Common myeloid progenitor, CD34-positive (primary cell): ENCODE measurements around the gene RBM34.

Experiments used
- CTCF ChIA-PET: fragments of 350-600 bp; sonication (Branson Sonifier 250); formaldehyde crosslinking; loops from one replicate; lab custom pipeline; 2021; ENCODE audit warnings: antibody characterized with exemption; lab: Charles Lee
- POLR2A ChIA-PET: fragments of 350-600 bp; sonication (Branson Sonifier 250); formaldehyde crosslinking; loops from one replicate; lab custom pipeline; 2021; ENCODE audit warnings: antibody characterized with exemption; lab: Charles Lee
- DNase-seq, 3 donors: peaks; one replicate each; pipeline versions ENCODE4 v3.0.0 to v3.0.0-alpha.2; 2013
- H3K27ac ChIP-seq, 2 experiments: 1 replicate in 1 of 2; 2 replicates in 1 of 2; pipeline ENCODE4 v1.7.0; 2013; ENCODE audit warnings: inconsistent platforms in 2 of 2, low read length in 2 of 2, mild to moderate bottlenecking in 2 of 2, low read depth in 1 of 2, moderate library complexity in 1 of 2; ENCODE audit not compliant: severe bottlenecking in 2 of 2, insufficient read depth in 1 of 2, poor library complexity in 1 of 2
- H3K27me3 ChIP-seq, 5 experiments: replicated peaks in 2 of 5; 1 replicate in 3 of 5; 2 replicates in 2 of 5; pipeline versions ENCODE4 v1.6.1 to v1.7.0; 2013; ENCODE audit warnings: low read length in 4 of 5, mild to moderate bottlenecking in 2 of 5, moderate library complexity in 2 of 5, inconsistent platforms in 1 of 5; ENCODE audit not compliant: insufficient read depth in 5 of 5, control insufficient read depth in 4 of 5
- H3K36me3 ChIP-seq, 4 experiments: 1 replicate in 2 of 4; 2 replicates in 2 of 4; pipeline versions ENCODE4 v1.6.1 to v1.7.0; 2013; ENCODE audit warnings: low read length in 3 of 4, control low read depth in 1 of 4, mild to moderate bottlenecking in 1 of 4; ENCODE audit not compliant: control insufficient read depth in 4 of 4, insufficient read depth in 4 of 4
- H3K4me1 ChIP-seq, 4 experiments: 1 replicate in 3 of 4; 2 replicates in 1 of 4; pipeline versions ENCODE4 v1.6.1 to v1.7.1; 2013; ENCODE audit warnings: low read length in 3 of 4, mild to moderate bottlenecking in 3 of 4, control low read depth in 1 of 4, inconsistent platforms in 1 of 4, moderate library complexity in 1 of 4; ENCODE audit not compliant: control insufficient read depth in 4 of 4, insufficient read depth in 4 of 4; ENCODE audit errors: control extremely low read depth in 1 of 4
- H3K4me3 ChIP-seq, 7 experiments: 1 replicate in 4 of 7; 2 replicates in 3 of 7; pipeline versions ENCODE4 v1.5.1 to v1.7.0; 2013; ENCODE audit warnings: mild to moderate bottlenecking in 7 of 7, low read length in 6 of 7, moderate library complexity in 6 of 7, inconsistent platforms in 2 of 7, low read depth in 2 of 7, control low read depth in 1 of 7; ENCODE audit not compliant: insufficient read depth in 4 of 7, control insufficient read depth in 1 of 7; ENCODE audit errors: extremely low read depth in 1 of 7
- H3K9me3 ChIP-seq, 5 experiments: 1 replicate in 4 of 5; 2 replicates in 1 of 5; pipeline versions ENCODE4 v1.6.1 to v1.7.1; 2013; ENCODE audit warnings: low read length in 4 of 5, mild to moderate bottlenecking in 2 of 5, inconsistent platforms in 1 of 5, low read depth in 1 of 5, moderate library complexity in 1 of 5; ENCODE audit not compliant: control insufficient read depth in 4 of 5, insufficient read depth in 2 of 5; ENCODE audit errors: control extremely low read depth in 1 of 5
- WGBS: methylation state at CpG from one replicate; pipeline ENCODE4 v1.1.5; 2013; ENCODE audit not compliant: insufficient coverage; 5-methylcytosine and 5-hydroxymethylcytosine counted together

Gene RBM34

GRCh38 chr1:235157150-235157549, 3.9 kb downstream of the RBM34 start:
- Histone ChIP-seq H3K36me3 (peaks cover 12 to 56% (median 38%) of the 10 kb centered on the region in 4 experiments), H3K27me3 (no peaks in the 10 kb centered on the region), H3K4me1 (peaks cover 6 to 18% (median 12%) of the 10 kb centered on the region in 4 experiments), H3K9me3 (no peaks in the 10 kb centered on the region), H3K4me3 (no peak overlapping the region), H3K27ac (no peak overlapping the region)
- DNase-seq, result no peak
- CTCF ChIA-PET, result interaction anchor here (0.6 to 2.8 kb wide), 6 partner anchors 9 to 48 kb away, joined by 3 to 12 read pairs (median 3); no protein-coding TSS in a partner anchor
- POLR2A ChIA-PET, result no interaction called here
- 98% methylated on average over 4 of the region's 4 CpGs for WGBS

GRCh38 chr1:235156740-235157139, 4.3 kb downstream of the RBM34 start:
- Histone ChIP-seq H3K4me1 (peaks cover 6 to 14% (median 10%) of the 10 kb centered on the region in 4 experiments), H3K27me3 (no peaks in the 10 kb centered on the region), H3K27ac (no peak overlapping the region), H3K9me3 (no peaks in the 10 kb centered on the region), H3K4me3 (no peak overlapping the region), H3K36me3 (peaks cover 14 to 60% (median 41%) of the 10 kb centered on the region in 4 experiments)
- WGBS, result 94% methylated on average over 2 of the region's 4 CpGs
- POLR2A ChIA-PET, result interaction anchor here (0.6 kb wide), 1 partner anchor 727 kb away, joined by 4 read pairs; no protein-coding TSS in a partner anchor
- CTCF ChIA-PET, result interaction anchor here (0.7 to 2.8 kb wide), 7 partner anchors 9 to 42 kb away, joined by 3 to 12 read pairs (median 3); no protein-coding TSS in a partner anchor
- DNase-seq, result no peak

GRCh38 chr1:235156265-235156664, 4.8 kb downstream of the RBM34 start:
- ChIA-PET CTCF (interaction anchor here (0.6 to 2.8 kb wide), 8 partner anchors 10 to 51 kb away, joined by 3 to 12 read pairs (median 4); no protein-coding TSS in a partner anchor), POLR2A (interaction anchor here (0.6 kb wide), 1 partner anchor 726 kb away, joined by 4 read pairs; no protein-coding TSS in a partner anchor)
- Histone ChIP-seq H3K27me3 (no peaks in the 10 kb centered on the region), H3K36me3 (peaks cover 18 to 65% (median 45%) of the 10 kb centered on the region in 4 experiments), H3K9me3 (no peaks in the 10 kb centered on the region), H3K27ac (no peak overlapping the region), H3K4me1 (peaks cover 4 to 9% (median 8%) of the 10 kb centered on the region in 4 experiments), H3K4me3 (no peak overlapping the region)
- DNase-seq, result peak in 2 of 3 donors; percentile 7 to 10
- WGBS, result 100% methylated on average over 2 of the region's 3 CpGs

- no peak overlapping the region for H3K4me3 ChIP-seq
- peaks cover 25 to 77% (median 56%) of the 10 kb centered on the region in 4 experiments for H3K36me3 ChIP-seq
- H3K9me3 ChIP-seq, result no peaks in the 10 kb centered on the region
- DNase-seq, result no peak
- POLR2A ChIA-PET, result no interaction called here
- CTCF ChIA-PET, result interaction anchor here (0.6 kb wide), 2 partner anchors 90 to 653 kb away, joined by 3 to 4 read pairs; no protein-coding TSS in a partner anchor
- H3K27ac ChIP-seq, result no peak overlapping the region
- no peaks in the 10 kb centered on the region for H3K27me3 ChIP-seq
- H3K4me1 ChIP-seq, result no peaks in the 10 kb centered on the region
Observed at GRCh38 chr1:235152235-235152634, 8.8 kb downstream of the RBM34 start.

- CTCF ChIA-PET, result interaction anchor here (1.0 to 1.3 kb wide), 2 partner anchors 12 to 30 kb away, joined by 3 read pairs; no protein-coding TSS in a partner anchor
- POLR2A ChIA-PET, result interaction anchor here (0.7 kb wide), 1 partner anchor 8 kb away, joined by 4 read pairs; no protein-coding TSS in a partner anchor
Observed at GRCh38 chr1:235151033-235151432, 10.0 kb downstream of the RBM34 start.

GRCh38 chr1:235149824-235150223, 11.2 kb downstream of the RBM34 start:
- Histone ChIP-seq H3K9me3 (no peaks in the 10 kb centered on the region), H3K4me1 (no peaks in the 10 kb centered on the region), H3K4me3 (no peak overlapping the region), H3K27me3 (no peaks in the 10 kb centered on the region), H3K27ac (no peak overlapping the region), H3K36me3 (peaks cover 28 to 85% (median 58%) of the 10 kb centered on the region in 4 experiments)
- POLR2A ChIA-PET, result no interaction called here
- 98% methylated on average over 6 of the region's 9 CpGs for WGBS
- CTCF ChIA-PET, result interaction anchor here (1.0 to 1.3 kb wide), 2 partner anchors 10 to 31 kb away, joined by 3 read pairs; no protein-coding TSS in a partner anchor
- no peak for DNase-seq

More at GRCh38 chr1:235151033-235151432, 10.0 kb downstream of the RBM34 start:
- no peaks in the 10 kb centered on the region for H3K27me3 ChIP-seq
- 100% methylated on average over 2 of the region's 2 CpGs for WGBS
- H3K36me3 ChIP-seq, result peaks cover 28 to 77% (median 53%) of the 10 kb centered on the region in 4 experiments
- no peaks in the 10 kb centered on the region for H3K4me1 ChIP-seq
- H3K4me3 ChIP-seq, result no peak overlapping the region
- H3K27ac ChIP-seq, result no peak overlapping the region
- no peak for DNase-seq
- H3K9me3 ChIP-seq, result no peaks in the 10 kb centered on the region

GRCh38 chr1:235147269-235147668, 13.8 kb downstream of the RBM34 start:
- POLR2A ChIA-PET, result no interaction called here
- WGBS, result no CpG with 5 or more reads among the region's 4 CpGs
- no peak overlapping the region for H3K4me3 ChIP-seq
- no peaks in the 10 kb centered on the region for H3K9me3 ChIP-seq
- H3K36me3 ChIP-seq, result peaks cover 21 to 86% (median 59%) of the 10 kb centered on the region in 4 experiments
- no peaks in the 10 kb centered on the region for H3K4me1 ChIP-seq
- H3K27ac ChIP-seq, result no peak overlapping the region
- CTCF ChIA-PET, result no interaction called here
- no peaks in the 10 kb centered on the region for H3K27me3 ChIP-seq
- DNase-seq, result no peak
